Vagina (tissue), 2 donors: ENCODE results near the gene MTHFSD. TPM values are rescaled to one million over a fixed set of nuclear protein-coding genes. Genes with fewer than 3 reads are reported as not detected.

ENCODE experiments used
- DNase-seq, 2 donors: peaks; one replicate each; pipeline ENCODE4 v3.0.0-alpha.2; 2017; ENCODE audit errors: extremely low spot score in 2 of 2
- H3K27ac ChIP-seq: fragments of 200-600 bp; sonication (generic); one replicate; pipeline ENCODE4 v1.5.1; 2019
- H3K27me3 ChIP-seq: fragments of 200-600 bp; sonication (generic); one replicate; pipeline ENCODE4 v1.5.1; 2019
- H3K36me3 ChIP-seq, 2 donors: fragments of 200-600 bp; sonication (generic); one replicate each; pipeline ENCODE4 v1.5.1; 2017 to 2019
- H3K4me1 ChIP-seq: fragments of 200-600 bp; sonication (generic); one replicate; pipeline ENCODE4 v1.5.1; 2019
- H3K4me3 ChIP-seq, 2 donors: fragments of 200-600 bp; sonication (generic); 1 replicate in 1 of 2; 2 replicates in 1 of 2; pipeline ENCODE4 v1.5.1; 2016 to 2019
- H3K9me3 ChIP-seq: fragments of 200-600 bp; sonication (generic); one replicate; pipeline ENCODE4 v1.5.1; 2019
- POLR2A ChIP-seq, 2 donors: fragments of 450-650 bp; IDR thresholded peaks; one replicate each; pipeline ENCODE4 v1.6.1; 2017; ENCODE audit warnings: antibody characterized with exemption in 2 of 2, mild to moderate bottlenecking in 2 of 2, moderate library complexity in 2 of 2
- POLR2AphosphoS5 ChIP-seq, 2 donors: sonication (generic); formaldehyde crosslinking; IDR thresholded peaks; one replicate each; pipeline ENCODE4 v1.9.0; 2017; ENCODE audit warnings: antibody characterized with exemption in 2 of 2, mild to moderate bottlenecking in 2 of 2, low read depth in 1 of 2; ENCODE audit not compliant: insufficient read depth in 1 of 2
- intact Hi-C: fragments of 100-400 bp; cut with DNase I; formaldehyde crosslinking; loops from one replicate; pipeline ENCODE4 v1.15.1; 2023
- total RNA-seq: library from RNA; depleted of rRNA; stranded (reverse); fragments of >200 nt; gene quantifications from one replicate; pipeline ENCODE4 v1.2.3, GENCODE V29; 2016
- TF ChIP-seq, protein P1 (sequence below), 3 experiments: fragments of 450-650 bp in 2 of 3; fragments of 200-600 bp in 1 of 3; sonication (generic) in 1 of 3; IDR thresholded peaks; one replicate each; pipeline ENCODE4 v1.5.1; 2017 to 2019; ENCODE audit warnings: antibody characterized with exemption in 3 of 3, mild to moderate bottlenecking in 2 of 3, moderate library complexity in 2 of 3

MTHFSD gene
- total RNA-seq, 1 donor from 2014 or later: 20.4 TPM

DNA sequence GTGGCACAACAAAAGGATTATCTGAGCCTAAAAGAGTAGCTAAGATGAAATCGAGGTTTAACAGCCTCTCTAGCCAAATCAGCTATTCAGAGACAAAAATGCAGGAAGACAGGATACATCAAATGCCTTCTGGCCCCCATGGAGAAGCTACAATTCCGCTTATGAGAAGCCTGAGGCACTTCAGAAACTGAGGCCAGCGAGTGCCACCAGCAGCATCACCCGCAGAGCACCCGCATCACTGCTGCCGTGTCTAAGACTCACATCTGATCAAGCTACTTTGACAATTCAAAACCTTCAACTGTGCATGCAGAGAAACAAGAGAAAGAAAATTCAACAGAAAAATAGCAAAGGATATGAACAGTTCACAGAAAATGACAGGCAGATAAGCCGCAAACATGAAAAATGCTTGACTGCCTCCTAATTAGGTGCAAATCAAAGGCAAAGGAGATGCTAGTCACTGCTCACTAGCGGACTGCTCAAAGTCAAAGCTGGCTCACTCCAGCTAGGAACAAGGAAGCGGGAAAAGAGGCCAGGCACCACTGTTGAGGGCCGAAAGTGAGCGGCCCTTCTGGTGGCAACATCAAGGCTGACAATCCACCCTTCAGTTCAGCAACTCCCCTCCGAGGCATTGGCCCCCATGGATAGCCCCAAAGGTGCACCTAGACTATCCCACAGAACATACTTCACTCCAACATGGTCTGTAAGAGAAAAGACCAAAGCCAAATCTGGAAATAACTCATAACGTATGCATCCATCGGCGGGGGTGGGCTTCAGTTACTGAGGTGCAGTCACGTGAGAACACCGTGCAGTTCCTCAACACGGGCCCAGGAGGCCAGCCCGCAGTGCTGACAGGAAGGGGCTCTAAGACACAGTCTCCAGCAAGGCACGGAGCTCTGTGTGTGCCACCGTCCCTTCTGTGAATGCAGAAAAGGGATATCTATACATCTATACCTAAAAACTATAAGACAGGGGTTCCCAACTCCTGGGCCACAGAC is 12.0 kb downstream of the MTHFSD start:
- no peaks in the 10 kb centered on the region for H3K4me1 ChIP-seq
- H3K9me3 ChIP-seq: no peaks in the 10 kb centered on the region
- H3K4me3 ChIP-seq: no peak overlapping the region
- TF ChIP-seq POLR2AphosphoS5 (IDR thresholded peaks at IDR 0.05; ENCODE audit: insufficient read depth in 1 of 2, low read depth in 1 of 2) (no peak), POLR2A (IDR thresholded peaks at IDR 0.05) (no peak)
- TF ChIP-seq, protein P1, sequence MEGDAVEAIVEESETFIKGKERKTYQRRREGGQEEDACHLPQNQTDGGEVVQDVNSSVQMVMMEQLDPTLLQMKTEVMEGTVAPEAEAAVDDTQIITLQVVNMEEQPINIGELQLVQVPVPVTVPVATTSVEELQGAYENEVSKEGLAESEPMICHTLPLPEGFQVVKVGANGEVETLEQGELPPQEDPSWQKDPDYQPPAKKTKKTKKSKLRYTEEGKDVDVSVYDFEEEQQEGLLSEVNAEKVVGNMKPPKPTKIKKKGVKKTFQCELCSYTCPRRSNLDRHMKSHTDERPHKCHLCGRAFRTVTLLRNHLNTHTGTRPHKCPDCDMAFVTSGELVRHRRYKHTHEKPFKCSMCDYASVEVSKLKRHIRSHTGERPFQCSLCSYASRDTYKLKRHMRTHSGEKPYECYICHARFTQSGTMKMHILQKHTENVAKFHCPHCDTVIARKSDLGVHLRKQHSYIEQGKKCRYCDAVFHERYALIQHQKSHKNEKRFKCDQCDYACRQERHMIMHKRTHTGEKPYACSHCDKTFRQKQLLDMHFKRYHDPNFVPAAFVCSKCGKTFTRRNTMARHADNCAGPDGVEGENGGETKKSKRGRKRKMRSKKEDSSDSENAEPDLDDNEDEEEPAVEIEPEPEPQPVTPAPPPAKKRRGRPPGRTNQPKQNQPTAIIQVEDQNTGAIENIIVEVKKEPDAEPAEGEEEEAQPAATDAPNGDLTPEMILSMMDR (IDR thresholded peaks at IDR 0.05): no peak
- H3K27me3 ChIP-seq: no peaks in the 10 kb centered on the region
- no peak overlapping the region for H3K27ac ChIP-seq
- DNase-seq: no peak
- intact Hi-C loops: no loop called here
- peaks cover 0 to 65% of the 10 kb centered on the region in 2 donors for H3K36me3 ChIP-seq

GRCh38 chr16:86541560-86541959 is 13.5 kb downstream of the MTHFSD start:
- DNase-seq: no peak
- TF ChIP-seq, protein P1 (IDR thresholded peaks at IDR 0.05): no peak
- TF ChIP-seq POLR2A (IDR thresholded peaks at IDR 0.05): no peak
- no peak for TF ChIP-seq POLR2AphosphoS5 (IDR thresholded peaks at IDR 0.05; ENCODE audit: insufficient read depth in 1 of 2, low read depth in 1 of 2)
- Histone ChIP-seq H3K36me3 (peaks cover 0 to 64% of the 10 kb centered on the region in 2 donors), H3K27ac (no peak overlapping the region), H3K4me1 (no peaks in the 10 kb centered on the region), H3K4me3 (no peak overlapping the region), H3K9me3 (no peaks in the 10 kb centered on the region), H3K27me3 (no peaks in the 10 kb centered on the region)
- intact Hi-C loops: no loop called here

DNA sequence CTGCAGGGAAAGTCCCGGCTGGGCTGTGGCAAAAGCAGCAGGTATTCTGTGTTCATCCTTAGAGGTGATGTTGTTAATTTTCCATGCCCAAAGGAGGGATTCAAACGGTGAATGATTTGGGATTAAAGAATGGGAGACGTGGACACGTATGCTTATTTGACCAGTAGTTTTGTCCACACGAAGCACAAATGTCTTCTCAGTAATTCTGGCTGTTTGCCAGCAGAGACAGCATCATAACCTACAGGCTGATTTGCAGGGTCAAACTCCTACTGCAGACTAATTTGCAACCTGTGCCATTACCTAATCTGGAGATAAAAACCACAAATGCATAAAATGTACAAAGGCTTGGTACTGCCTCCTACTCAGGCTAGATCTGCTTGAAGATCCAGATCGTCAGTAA is 14.1 kb downstream of the MTHFSD start:
- no peak for TF ChIP-seq POLR2AphosphoS5 (IDR thresholded peaks at IDR 0.05; ENCODE audit: insufficient read depth in 1 of 2, low read depth in 1 of 2)

GRCh38 chr16:86538196-86538780 is 16.7 kb downstream of the MTHFSD start:
- DNase-seq: no peak
- Histone ChIP-seq H3K9me3 (no peaks in the 10 kb centered on the region), H3K36me3 (peaks cover 0 to 49% of the 10 kb centered on the region in 2 donors), H3K4me3 (no peak overlapping the region), H3K27ac (no peak overlapping the region), H3K27me3 (no peaks in the 10 kb centered on the region), H3K4me1 (no peaks in the 10 kb centered on the region)
- TF ChIP-seq POLR2AphosphoS5 (IDR thresholded peaks at IDR 0.05; ENCODE audit: insufficient read depth in 1 of 2, low read depth in 1 of 2): no peak
- TF ChIP-seq, protein P1 (IDR thresholded peaks at IDR 0.05): no peak
- no peak for TF ChIP-seq POLR2A (IDR thresholded peaks at IDR 0.05)
- intact Hi-C loops: no loop called here

More for the DNA sequence above, 14.1 kb downstream of the MTHFSD start:
- DNase-seq: no peak
- H3K27me3 ChIP-seq: no peaks in the 10 kb centered on the region
- H3K4me1 ChIP-seq: no peaks in the 10 kb centered on the region
- no peaks in the 10 kb centered on the region for H3K9me3 ChIP-seq
- H3K27ac ChIP-seq: no peak overlapping the region
- intact Hi-C loops: no loop called here
- H3K36me3 ChIP-seq: peaks cover 0 to 61% of the 10 kb centered on the region in 2 donors
- H3K4me3 ChIP-seq: no peak overlapping the region

DNA sequence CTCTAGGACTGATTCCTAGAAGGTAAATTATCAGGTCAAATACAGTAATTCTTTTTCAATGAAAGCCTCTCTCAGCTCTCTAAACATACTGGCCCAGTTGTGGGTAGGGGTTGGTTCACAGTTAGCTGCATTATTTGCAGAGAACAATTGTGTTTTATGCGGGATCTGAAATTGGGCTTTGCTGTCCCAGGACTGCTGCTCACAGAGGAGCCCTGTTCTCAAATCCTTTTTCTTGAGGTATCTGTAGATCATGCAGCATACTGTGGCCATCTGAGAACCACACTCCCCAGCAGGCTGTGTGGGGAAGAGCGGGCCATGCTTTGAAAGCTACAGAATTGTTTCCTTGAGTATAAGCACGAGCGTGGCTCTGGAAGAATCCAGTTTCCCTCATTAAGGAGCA is 17.5 kb downstream of the MTHFSD start:
- Histone ChIP-seq H3K4me1 (no peaks in the 10 kb centered on the region), H3K9me3 (no peaks in the 10 kb centered on the region), H3K27ac (no peak overlapping the region), H3K27me3 (no peaks in the 10 kb centered on the region), H3K36me3 (peaks cover 0 to 52% of the 10 kb centered on the region in 2 donors), H3K4me3 (no peak overlapping the region)
- DNase-seq: no peak
- TF ChIP-seq POLR2AphosphoS5 (IDR thresholded peaks at IDR 0.05; ENCODE audit: insufficient read depth in 1 of 2, low read depth in 1 of 2) (no peak), POLR2A (IDR thresholded peaks at IDR 0.05) (no peak)
- TF ChIP-seq, protein P1 (IDR thresholded peaks at IDR 0.05): no peak
- intact Hi-C loops: no loop called here
